CD4-positive, alpha-beta T cell treated with Interleukin-15 for 1 hour (primary cell): Measurements from ENCODE around the gene ARL8A.

Experiments used
- DNase-seq: peaks from one replicate; pipeline ENCODE4 v3.0.0-alpha.2; 2020

The ARL8A gene

GRCh38 chr1:202107801-202108731, 36.5 kb downstream of the ARL8A start:
- DNase-seq: no peak

- DNase-seq: no peak
Observed at GRCh38 chr1:202107321-202107761, 37.2 kb downstream of the ARL8A start.

GRCh38 chr1:202106340-202107254, 37.9 kb downstream of the ARL8A start:
- no peak for DNase-seq

- no peak for DNase-seq
Observed at GRCh38 chr1:202105571-202106339, 38.8 kb downstream of the ARL8A start.

GRCh38 chr1:202104073-202104472, 40.5 kb downstream of the ARL8A start:
- no peak for DNase-seq

- no peak for DNase-seq
Observed at GRCh38 chr1:202101184-202101583, 43.4 kb downstream of the ARL8A start.

- DNase-seq: no peak
Observed at GRCh38 chr1:202093858-202094257, 50.7 kb downstream of the ARL8A start.

- DNase-seq: no peak
Observed at GRCh38 chr1:202090994-202091393, 53.5 kb downstream of the ARL8A start.

GRCh38 chr1:202088206-202088605, 56.3 kb downstream of the ARL8A start:
- DNase-seq: no peak

GRCh38 chr1:202086579-202087350, 57.8 kb downstream of the ARL8A start:
- no peak for DNase-seq

- no peak for DNase-seq
Observed at GRCh38 chr1:202085682-202086373, 58.7 kb downstream of the ARL8A start.

GRCh38 chr1:202084791-202085681, 59.5 kb downstream of the ARL8A start:
- no peak for DNase-seq
